HepG2 (cell line): ENCODE results near the gene IHH. TPM values are rescaled to one million over a fixed set of nuclear protein-coding genes. Genes with fewer than 3 reads are reported as not detected.

Source experiments
- IKZF4 ChIP-seq: sonication (generic); formaldehyde crosslinking; IDR thresholded peaks from 2 replicates; pipeline ENCODE4 v1.5.1; 2020; ENCODE audit warnings: borderline replicate concordance, mild to moderate bottlenecking, low read depth, missing genetic modification reagents; ENCODE audit errors: not compliant biosample characterization
- NFAT5 ChIP-seq: sonication (generic); formaldehyde crosslinking; IDR thresholded peaks from 2 replicates; pipeline ENCODE4 v1.4.0; 2020; ENCODE audit warnings: missing genetic modification reagents
- PRDM15 ChIP-seq: sonication (generic); formaldehyde crosslinking; IDR thresholded peaks from 2 replicates; pipeline ENCODE4 v1.4.0; 2020; ENCODE audit warnings: missing genetic modification reagents
- SMAD9 ChIP-seq: sonication (generic); formaldehyde crosslinking; IDR thresholded peaks from 2 replicates; pipeline ENCODE4 v1.5.1; 2020; ENCODE audit warnings: mild to moderate bottlenecking, missing genetic modification reagents
- SMC3 ChIP-seq: IDR thresholded peaks from 2 replicates; pipeline ENCODE4 v1.6.1; 2011; ENCODE audit warnings: low read length, improper control_type of control experiment
- STAG1 ChIP-seq: sonication (generic); formaldehyde crosslinking; IDR thresholded peaks from 2 replicates; pipeline ENCODE4 v1.4.0; 2020; ENCODE audit warnings: missing genetic modification reagents
- ZNF263 ChIP-seq: sonication (generic); formaldehyde crosslinking; IDR thresholded peaks from 2 replicates; pipeline ENCODE4 v1.4.0; 2020; ENCODE audit warnings: missing genetic modification reagents
- ZNF512B ChIP-seq: sonication (generic); formaldehyde crosslinking; IDR thresholded peaks from 2 replicates; pipeline ENCODE4 v1.5.1; 2020; ENCODE audit warnings: missing genetic modification reagents, mild to moderate bottlenecking, borderline replicate concordance
- polyA plus RNA-seq, 8 experiments: library from polyadenylated mRNA; depleted of rRNA in 3 of 8; stranded (reverse) in 7 of 8; unstranded in 1 of 8; fragments of >200 nt; fragmentation: Illumina TruSeq in 4 of 8; extraction: Trizol in 4 of 8; gene quantifications; 2 replicates each; pipeline versions ENCODE4 v1.2.1 to v1.2.3, GENCODE V29; 2011 to 2016; ENCODE audit warnings: low read depth in 4 of 8, missing spikeins in 1 of 8, mixed read lengths in 1 of 8; ENCODE audit not compliant: insufficient read depth in 1 of 8
- total RNA-seq, 5 experiments: library from RNA; depleted of rRNA; stranded (reverse); fragments of >200 nt; fragmentation: Illumina TruSeq; extraction: Trizol; gene quantifications; 2 replicates each; pipeline ENCODE4 v1.2.3, GENCODE V29; 2016; ENCODE audit warnings: low read depth in 1 of 5

IHH gene
- total and polyA plus RNA-seq, 2 of the 13 experiments (the other 11 are each of a cell fraction or from before 2014, with no cell fraction given) = 0.42 TPM; not detected in 1

- TF ChIP-seq NFAT5 (CRISPR knock-in tag) (no peak), SMAD9 (no peak), ZNF512B (CRISPR knock-in tag) (no peak), SMC3 (peak; percentile 37; the same call in 1 of the 2 replicates), ZNF263 (CRISPR knock-in tag) (peak; percentile 84), IKZF4 (CRISPR knock-in tag) (no peak), PRDM15 (CRISPR knock-in tag) (no peak), STAG1 (CRISPR knock-in tag) (peak; percentile 76)
Observed at GRCh38 chr2:219010162-219010756, 50.5 kb downstream of the IHH start (continued).
